ENCODE results near the gene DENND2A. TPM values are rescaled to one million over a fixed set of nuclear protein-coding genes. Genes with fewer than 3 reads are reported as not detected.

Gene DENND2A
- total RNA-seq, 1 experiment from 2014 or later: 10.0 TPM

- TF ChIP-seq AR (CRISPR knock-in tag; IDR thresholded peaks at IDR 0.05) (no peak), GRHL2 (CRISPR knock-in tag; IDR thresholded peaks at IDR 0.05; ENCODE audit: insufficient replicate concordance, severe bottlenecking) (no peak)
These were observed 163.8 kb downstream of the DENND2A start (continued) for GRCh38 chr7:140476698-140477261.

- H3K4me3 Mint-ChIP-seq: peak overlapping the region; percentile 27
- peaks cover 9% of the 10 kb centered on the region for H3K36me3 Mint-ChIP-seq
- H3K27me3 Mint-ChIP-seq (ENCODE audit: low read depth): no peaks in the 10 kb centered on the region
- H3K9me3 Mint-ChIP-seq: no peaks in the 10 kb centered on the region
- ChIA-PET POLR2A (no interaction called here), CTCF (interaction anchor here (0.7 to 3.0 kb wide), 3 partner anchors 10 to 178 kb away, joined by 3 to 11 read pairs (median 4); no protein-coding TSS in a partner anchor)
- peak overlapping the region; percentile 86 for H3K27ac Mint-ChIP-seq
- TF ChIP-seq ZNF423 (CRISPR knock-in tag; IDR thresholded peaks at IDR 0.05) (no peak), EMX1 (CRISPR knock-in tag; IDR thresholded peaks at IDR 0.05) (no peak), FOXP4 (CRISPR knock-in tag; IDR thresholded peaks at IDR 0.05) (no peak), PRRX2 (CRISPR knock-in tag; IDR thresholded peaks at IDR 0.05) (no peak), ZMAT4 (CRISPR knock-in tag; IDR thresholded peaks at IDR 0.05) (no peak), JAZF1 (CRISPR knock-in tag; IDR thresholded peaks at IDR 0.05) (no peak), ZNF317 (CRISPR knock-in tag; IDR thresholded peaks at IDR 0.05; ENCODE audit: borderline replicate concordance, low read depth) (no peak)
- no peak for DNase-seq (ENCODE audit: low spot score)
- H3K4me1 Mint-ChIP-seq: peaks cover 39% of the 10 kb centered on the region
- no peak for ATAC-seq
These were observed 164.8 kb downstream of the DENND2A start for GRCh38 chr7:140475747-140476333.

Other genes with a start within 250 kb of the DENND2A start
- 48.2 to 54.8 TPM (median 48.7 TPM) in 3 replicates for gene SLC37A3, start 242.3 kb downstream of the DENND2A start, total RNA-seq (2021)
- 10.8 to 13.9 TPM (median 13.6 TPM) in 3 replicates for gene RAB19, start 236.8 kb downstream of the DENND2A start, total RNA-seq (2021)
- 106 to 121 TPM (median 106 TPM) in 3 replicates for gene MKRN1, start 161.3 kb downstream of the DENND2A start, total RNA-seq (2021)
- 10.1 to 12.7 TPM (median 12.0 TPM) in 3 replicates for gene ADCK2, start 32.1 kb upstream of the DENND2A start, total RNA-seq (2021)
- gene NDUFB2, start 55.9 kb upstream of the DENND2A start, total RNA-seq (2021): 152 to 170 TPM (median 162 TPM) in 3 replicates